Rectal smooth muscle tissue (tissue), 1 donor: ENCODE measurements around the gene ATP8B4.

ENCODE experiments used
- H3K27ac ChIP-seq: one replicate; pipeline ENCODE4 v1.7.0; 2013; ENCODE audit warnings: low read depth, low read length, inconsistent platforms
- H3K27me3 ChIP-seq: one replicate; pipeline ENCODE4 v1.7.0; 2013; ENCODE audit warnings: low read length; ENCODE audit not compliant: control insufficient read depth, insufficient read depth
- H3K36me3 ChIP-seq: one replicate; pipeline ENCODE4 v1.7.0; 2013; ENCODE audit warnings: low read length; ENCODE audit not compliant: control insufficient read depth, insufficient read depth
- H3K4me1 ChIP-seq: one replicate; pipeline ENCODE4 v1.7.0; 2013; ENCODE audit warnings: low read length; ENCODE audit not compliant: control insufficient read depth, insufficient read depth
- H3K4me3 ChIP-seq: one replicate; pipeline ENCODE4 v1.7.0; 2013; ENCODE audit warnings: low read length
- H3K9ac ChIP-seq: one replicate; pipeline ENCODE4 v1.7.0; 2013; ENCODE audit warnings: low read length

ATP8B4 gene

DNA sequence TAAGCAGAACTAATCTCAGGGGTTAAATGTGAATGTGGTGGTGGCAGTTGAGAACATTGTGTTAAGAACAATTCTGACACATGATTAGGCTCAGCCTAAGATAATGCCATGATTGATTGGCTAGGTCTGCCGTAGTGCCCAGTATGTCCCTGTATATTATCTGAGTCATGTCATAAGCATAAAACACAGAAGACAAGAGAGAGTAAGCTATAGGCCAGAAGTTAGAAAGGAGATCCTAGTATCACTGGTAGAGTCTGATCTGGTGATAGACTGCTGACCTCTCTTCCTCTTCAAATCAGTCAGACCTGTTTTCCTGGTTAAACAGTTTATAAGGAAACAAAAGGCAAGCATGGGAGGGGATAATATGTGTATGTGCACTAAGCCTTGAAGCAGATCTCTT, 30.1 kb upstream of the ATP8B4 start:
- Histone ChIP-seq H3K27ac (no peak overlapping the region), H3K27me3 (no peaks in the 10 kb centered on the region), H3K4me3 (no peak overlapping the region), H3K9ac (no peak overlapping the region), H3K4me1 (no peaks in the 10 kb centered on the region), H3K36me3 (no peaks in the 10 kb centered on the region)

DNA sequence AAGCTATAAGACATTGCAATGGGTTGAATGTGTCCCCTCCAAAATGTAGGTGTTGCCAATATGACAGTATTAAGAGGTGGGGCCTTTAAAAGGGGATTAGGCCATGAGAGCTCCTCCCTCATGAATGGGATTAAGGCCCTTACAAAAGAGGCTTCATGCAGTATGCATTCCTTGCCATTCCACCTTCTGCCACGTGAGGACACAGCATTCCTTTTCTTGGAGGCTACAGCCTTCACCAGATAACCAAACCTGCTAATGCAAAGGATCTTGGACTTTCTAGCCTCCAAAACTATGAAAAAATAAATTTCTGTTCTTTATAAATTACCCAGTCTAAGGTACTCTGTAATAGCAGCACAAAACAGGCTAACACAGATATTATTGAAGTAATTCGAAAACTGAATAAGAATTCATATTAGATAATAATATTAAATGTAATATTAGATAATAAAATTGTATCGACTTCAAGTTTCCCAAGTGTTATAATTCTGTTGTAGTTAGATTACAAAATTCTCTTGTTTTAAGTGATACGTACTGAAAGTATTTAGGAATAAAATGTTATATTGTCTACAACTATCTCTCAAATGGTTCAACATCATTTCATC, 29.4 kb upstream of the ATP8B4 start:
- no peaks in the 10 kb centered on the region for H3K36me3 ChIP-seq
- no peak overlapping the region for H3K4me3 ChIP-seq
- no peaks in the 10 kb centered on the region for H3K27me3 ChIP-seq
- no peak overlapping the region for H3K27ac ChIP-seq
- H3K9ac ChIP-seq = no peak overlapping the region
- no peaks in the 10 kb centered on the region for H3K4me1 ChIP-seq

DNA sequence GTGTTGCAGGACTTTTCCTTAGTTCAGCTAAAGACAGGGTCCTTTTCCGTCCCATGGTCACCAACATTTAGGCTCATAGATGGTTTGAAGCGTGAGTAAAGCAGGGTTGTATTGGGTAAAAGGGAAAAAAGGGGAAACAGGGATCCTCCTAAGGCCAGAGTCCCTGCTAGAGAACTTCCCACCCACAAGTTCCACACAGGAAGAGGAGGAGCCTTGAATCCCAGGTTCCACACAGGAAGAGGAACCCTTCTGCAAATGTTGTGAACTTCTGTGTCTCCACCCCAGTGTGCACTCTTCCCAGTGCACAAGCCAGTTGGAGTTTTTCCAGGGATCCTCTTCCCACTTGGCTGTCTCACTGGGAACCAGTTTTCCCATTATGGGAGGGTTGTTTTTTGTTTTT, 27.6 kb upstream of the ATP8B4 start:
- H3K27ac ChIP-seq = no peak overlapping the region
- no peak overlapping the region for H3K9ac ChIP-seq
- H3K36me3 ChIP-seq = no peaks in the 10 kb centered on the region
- H3K4me3 ChIP-seq = no peak overlapping the region
- no peaks in the 10 kb centered on the region for H3K4me1 ChIP-seq
- H3K27me3 ChIP-seq = no peaks in the 10 kb centered on the region

DNA sequence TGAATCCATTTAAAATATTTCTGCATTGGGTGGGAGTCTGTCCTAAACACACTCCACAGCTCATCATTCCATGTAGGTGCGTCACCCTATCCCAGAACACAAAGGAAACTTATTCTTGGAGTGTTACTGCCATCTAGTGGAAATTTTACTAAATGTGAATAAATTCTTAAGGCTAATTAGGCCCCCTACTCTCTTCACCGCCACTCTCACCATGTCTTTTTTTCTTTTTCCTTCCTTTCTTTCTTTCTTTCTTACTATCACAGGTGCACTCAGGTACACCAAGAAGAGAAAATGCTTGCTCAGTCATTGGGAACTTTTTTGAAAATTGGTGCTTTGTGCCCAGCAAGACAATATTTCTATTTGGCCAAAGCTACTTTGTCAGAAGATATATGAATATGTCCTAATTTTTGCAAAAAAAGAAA, 26.4 kb upstream of the ATP8B4 start:
- H3K27me3 ChIP-seq = no peaks in the 10 kb centered on the region
- H3K36me3 ChIP-seq = no peaks in the 10 kb centered on the region
- H3K9ac ChIP-seq = no peak overlapping the region
- H3K4me1 ChIP-seq = no peaks in the 10 kb centered on the region
- no peak overlapping the region for H3K4me3 ChIP-seq
- H3K27ac ChIP-seq = no peak overlapping the region

DNA sequence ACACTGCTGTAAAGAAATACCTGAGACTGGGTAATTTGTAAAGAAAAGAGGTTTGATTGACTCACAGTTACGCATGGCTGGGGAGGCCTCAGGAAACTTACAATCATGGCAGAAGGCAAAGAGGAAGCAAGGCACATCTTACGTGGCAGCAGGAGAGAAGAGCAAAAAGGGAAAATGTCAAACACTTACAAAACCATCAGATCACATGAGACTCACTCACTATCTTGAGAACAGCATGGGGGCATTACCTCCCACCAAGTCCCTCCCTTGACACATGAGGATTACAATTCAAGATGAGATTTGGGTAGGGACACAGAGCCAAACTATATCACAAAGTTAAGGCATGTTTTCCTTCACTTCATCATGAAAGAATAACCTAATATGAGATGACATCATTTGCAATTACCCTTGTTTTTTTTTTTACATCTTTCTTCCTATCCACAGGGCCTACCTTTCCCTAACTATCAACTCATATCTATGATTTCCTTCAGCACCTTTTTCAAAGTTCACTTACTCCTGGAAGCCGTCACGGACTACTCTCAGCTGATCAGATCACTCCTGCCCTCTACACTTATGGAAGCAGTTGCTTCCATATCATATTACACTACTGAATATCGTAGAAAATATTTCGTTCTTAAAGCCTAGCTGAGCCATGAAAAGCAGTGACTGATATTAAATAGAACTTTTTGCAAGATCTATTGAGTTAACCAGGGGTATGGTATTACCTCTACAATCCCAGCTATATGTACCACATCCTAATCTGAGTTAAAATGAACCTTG, 25.5 kb upstream of the ATP8B4 start:
- Histone ChIP-seq H3K27me3 (no peaks in the 10 kb centered on the region), H3K9ac (no peak overlapping the region), H3K4me3 (no peak overlapping the region), H3K27ac (no peak overlapping the region), H3K4me1 (no peaks in the 10 kb centered on the region), H3K36me3 (no peaks in the 10 kb centered on the region)

DNA sequence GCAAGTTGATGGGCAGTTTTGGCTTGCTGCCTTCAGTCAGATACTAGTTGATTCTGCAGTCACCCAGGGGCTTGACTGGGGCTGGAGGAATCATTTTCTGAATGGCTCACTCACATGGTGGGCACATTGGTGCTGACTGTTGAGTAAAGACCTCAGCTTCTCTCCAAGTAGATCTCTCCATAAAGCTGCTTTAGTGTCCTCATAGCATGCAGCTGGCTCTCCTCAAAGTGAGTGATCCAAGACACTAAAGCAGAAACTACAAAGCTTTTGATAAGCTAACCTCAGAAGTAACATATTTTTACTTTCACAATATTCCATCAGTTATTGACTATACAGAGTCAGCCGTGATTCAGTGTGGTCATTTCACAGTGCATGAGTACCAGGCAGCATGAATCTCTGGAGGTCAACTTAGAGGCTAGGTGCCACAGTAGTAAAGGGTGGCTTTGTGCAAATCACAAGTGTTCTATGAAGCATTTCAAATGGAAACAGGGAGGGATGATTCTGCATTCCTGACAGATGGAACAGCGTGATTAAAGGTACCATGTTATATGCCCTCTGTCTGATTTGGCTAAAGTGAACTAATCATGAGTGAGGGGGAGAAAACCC, 24.3 kb upstream of the ATP8B4 start:
- Histone ChIP-seq H3K9ac (no peak overlapping the region), H3K27ac (no peak overlapping the region), H3K36me3 (no peaks in the 10 kb centered on the region), H3K4me1 (no peaks in the 10 kb centered on the region), H3K27me3 (no peaks in the 10 kb centered on the region), H3K4me3 (no peak overlapping the region)

DNA sequence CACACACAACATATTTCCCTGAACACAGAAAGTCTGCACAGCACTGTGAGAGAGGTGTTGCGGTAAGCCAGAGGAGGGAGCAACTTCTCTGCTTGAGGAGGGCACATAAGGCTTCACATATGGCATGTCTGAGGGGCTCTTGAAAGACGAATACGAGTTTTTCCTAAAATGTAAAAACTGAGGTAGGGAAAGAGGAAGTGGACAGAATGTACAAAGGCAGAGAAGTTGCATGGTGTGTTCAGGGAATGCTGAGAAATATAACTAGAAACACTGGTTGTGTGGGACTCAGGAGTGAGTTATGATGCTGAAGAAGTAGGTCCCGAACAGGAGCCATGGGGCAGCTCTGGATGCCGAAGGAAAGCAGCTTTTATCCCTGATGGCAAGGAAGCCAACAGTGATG, 22.8 kb upstream of the ATP8B4 start:
- Histone ChIP-seq H3K9ac (no peak overlapping the region), H3K36me3 (no peaks in the 10 kb centered on the region), H3K4me1 (no peaks in the 10 kb centered on the region), H3K27ac (no peak overlapping the region), H3K4me3 (no peak overlapping the region), H3K27me3 (no peaks in the 10 kb centered on the region)

DNA sequence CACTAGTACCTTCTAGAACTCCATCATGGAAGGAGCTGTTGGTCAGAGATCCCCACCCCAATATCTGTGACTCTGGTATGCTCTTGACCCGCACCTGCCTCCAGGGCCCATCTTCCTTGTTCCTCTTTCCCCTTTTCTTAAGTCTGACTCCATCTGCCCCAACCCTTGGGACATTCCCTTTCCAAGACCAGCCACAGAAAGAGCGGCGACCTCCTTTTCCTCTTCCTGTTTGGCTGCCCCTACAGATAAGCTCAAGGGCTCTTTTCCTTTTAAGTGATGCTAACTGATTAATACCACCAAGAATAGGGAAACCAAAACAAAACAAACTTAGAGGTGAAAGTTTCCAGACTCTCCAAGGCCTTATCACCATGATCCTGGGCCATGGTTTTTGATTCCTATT, 21.9 kb upstream of the ATP8B4 start:
- H3K9ac ChIP-seq = no peak overlapping the region
- no peaks in the 10 kb centered on the region for H3K4me1 ChIP-seq
- no peaks in the 10 kb centered on the region for H3K36me3 ChIP-seq
- H3K4me3 ChIP-seq = no peak overlapping the region
- H3K27me3 ChIP-seq = no peaks in the 10 kb centered on the region
- no peak overlapping the region for H3K27ac ChIP-seq

DNA sequence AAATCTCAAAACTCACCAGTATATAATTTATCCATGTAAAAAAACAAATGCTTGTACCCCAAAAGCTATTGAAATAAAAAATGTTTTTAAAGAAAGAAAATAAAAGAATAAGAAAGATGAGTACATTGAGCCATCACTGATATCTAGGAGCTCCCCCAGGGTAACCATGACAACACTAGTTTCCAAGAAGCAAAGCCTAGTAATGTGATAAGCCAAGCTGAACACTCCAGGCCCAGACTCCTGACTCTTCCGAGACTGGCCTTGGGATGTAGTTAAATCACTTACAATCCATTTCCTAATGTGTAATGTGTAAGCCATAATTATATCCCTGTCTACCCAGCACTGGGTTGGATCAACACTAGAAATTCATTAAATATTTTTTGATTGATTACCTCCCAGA, 21.1 kb upstream of the ATP8B4 start:
- no peaks in the 10 kb centered on the region for H3K36me3 ChIP-seq
- no peaks in the 10 kb centered on the region for H3K27me3 ChIP-seq
- H3K4me1 ChIP-seq = no peaks in the 10 kb centered on the region
- no peak overlapping the region for H3K9ac ChIP-seq
- no peak overlapping the region for H3K4me3 ChIP-seq
- H3K27ac ChIP-seq = no peak overlapping the region

DNA sequence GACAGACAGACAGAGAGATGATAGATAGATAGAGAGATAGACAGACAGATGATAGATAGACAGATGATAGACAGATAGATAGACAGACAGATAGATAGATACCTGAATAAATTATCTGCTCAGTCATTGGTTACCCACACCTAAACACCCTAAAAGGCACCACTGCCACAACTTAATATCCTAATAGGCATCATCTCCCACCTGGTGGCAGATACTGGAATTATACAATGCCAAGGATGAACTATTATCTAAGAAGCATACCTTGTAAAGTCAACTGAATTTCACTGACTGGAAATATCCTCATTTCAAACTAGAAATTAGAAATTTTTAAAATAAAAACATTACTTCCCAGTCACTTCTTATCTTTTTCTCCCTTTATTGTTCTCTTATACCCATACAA, 19.4 kb upstream of the ATP8B4 start:
- Histone ChIP-seq H3K4me3 (no peak overlapping the region), H3K27ac (no peak overlapping the region), H3K36me3 (no peaks in the 10 kb centered on the region), H3K27me3 (no peaks in the 10 kb centered on the region), H3K4me1 (no peaks in the 10 kb centered on the region), H3K9ac (no peak overlapping the region)

DNA sequence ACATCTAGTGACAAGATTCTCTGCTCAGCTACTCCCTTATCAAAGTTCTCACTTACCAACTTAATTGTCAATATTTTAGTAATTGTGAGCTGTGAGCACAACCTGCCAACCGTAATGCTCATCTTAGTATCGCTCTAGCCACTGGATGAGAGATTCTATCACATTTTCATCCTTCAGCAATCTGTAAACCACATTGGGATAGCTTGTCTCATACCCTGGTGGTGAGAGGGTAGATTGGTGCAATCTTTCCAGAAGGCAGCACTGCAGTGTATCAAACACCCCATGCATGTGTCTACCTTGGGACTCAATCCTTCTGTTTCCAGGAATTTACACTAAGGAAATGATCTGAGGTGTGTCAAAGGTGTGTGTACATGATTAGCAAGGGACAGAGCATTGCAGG, 18.9 kb upstream of the ATP8B4 start:
- no peaks in the 10 kb centered on the region for H3K27me3 ChIP-seq

DNA sequence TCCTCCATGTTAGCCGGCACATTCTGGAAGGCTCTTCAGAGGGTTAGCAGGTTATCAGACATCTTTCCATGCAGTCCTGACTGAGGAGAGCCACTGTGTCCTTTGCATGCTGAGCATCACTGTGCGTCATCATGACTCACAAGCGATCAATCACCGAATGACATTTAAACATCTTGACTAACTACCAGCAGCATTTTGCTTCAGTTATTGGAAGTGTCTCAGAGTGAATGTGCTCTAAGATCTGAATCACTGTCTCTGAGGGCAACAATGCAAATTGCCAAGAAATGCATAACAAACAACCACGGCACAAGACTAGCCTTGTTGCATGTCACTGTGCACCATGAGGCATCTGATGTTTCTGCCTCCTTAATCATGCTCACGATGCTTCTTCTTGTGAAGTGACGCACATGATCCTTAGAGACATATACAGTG, 18.3 kb upstream of the ATP8B4 start:
- Histone ChIP-seq H3K4me3 (no peak overlapping the region), H3K36me3 (no peaks in the 10 kb centered on the region), H3K27me3 (no peaks in the 10 kb centered on the region), H3K9ac (no peak overlapping the region), H3K27ac (no peak overlapping the region), H3K4me1 (no peaks in the 10 kb centered on the region)

More for the DNA sequence above, 18.9 kb upstream of the ATP8B4 start:
- no peak overlapping the region for H3K9ac ChIP-seq
- no peaks in the 10 kb centered on the region for H3K4me1 ChIP-seq
- H3K36me3 ChIP-seq = no peaks in the 10 kb centered on the region
- no peak overlapping the region for H3K27ac ChIP-seq
- H3K4me3 ChIP-seq = no peak overlapping the region
